ENCODE results near the gene SERPINB3.
"Not testable (repeated sequence)": the region's sequence is repeated elsewhere in the genome, so short reads cannot be mapped to it uniquely, and the experiment has no call there.

The SERPINB3 gene

GRCh38 chr18:63648241-63648640 lies 13.5 kb downstream of the SERPINB3 start:
- FAIRE-seq (no peak), DNase-seq (ENCODE audit: insufficient read length, low spot score) (no peak)

GRCh38 chr18:63646936-63647335 lies 14.8 kb downstream of the SERPINB3 start:
- DNase-seq (ENCODE audit: insufficient read length, low spot score): no peak
- no peak for FAIRE-seq

DNA sequence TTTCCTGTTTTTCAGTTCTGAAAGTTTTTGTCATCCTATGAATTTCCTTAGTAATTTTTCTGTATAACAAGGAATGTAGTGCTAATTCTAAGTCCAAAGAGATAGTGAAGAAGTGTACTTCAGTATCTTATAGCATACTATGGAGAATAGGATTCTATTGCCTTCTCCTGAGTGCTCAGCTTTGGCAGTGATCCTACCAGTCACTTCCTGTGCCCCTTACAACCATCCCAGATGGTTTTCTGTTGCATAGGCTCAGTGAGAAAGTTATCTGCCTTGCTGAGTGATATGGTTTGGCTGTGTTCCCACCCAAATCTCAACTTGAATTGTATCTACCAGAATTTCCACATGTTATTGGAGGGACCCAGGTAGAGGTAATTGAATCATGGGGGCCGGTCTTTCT lies 17.0 kb downstream of the SERPINB3 start:
- DNase-seq (ENCODE audit: insufficient read length, low spot score); FAIRE-seq: not testable (repeated sequence)

DNA sequence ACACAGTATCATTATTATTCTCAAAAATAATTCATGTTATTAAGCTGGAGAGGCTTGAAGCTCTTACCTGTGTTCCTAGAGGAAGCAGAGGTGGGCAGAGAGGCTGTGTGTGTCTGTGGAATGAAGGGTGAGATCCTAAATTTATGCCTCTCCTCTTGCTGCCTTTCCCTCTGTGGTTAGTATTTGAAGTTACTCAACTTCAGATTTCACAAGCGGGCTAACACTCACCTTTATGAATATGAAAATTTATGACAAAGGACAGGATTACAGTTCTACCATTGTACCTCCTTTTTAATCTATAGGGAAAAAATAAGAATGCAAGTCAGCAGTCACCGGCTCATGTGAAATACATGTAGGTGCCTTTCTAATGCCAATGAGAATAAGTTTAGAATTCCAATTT lies 17.6 kb downstream of the SERPINB3 start, which contains the start of gene SERPINB4:
TSS of gene SERPINB4 (minus strand) at position 115 of the 400 bp plus-strand sequence. CDS start 679 bp downstream, outside the sequence.
- FAIRE-seq: not testable (repeated sequence)

DNA sequence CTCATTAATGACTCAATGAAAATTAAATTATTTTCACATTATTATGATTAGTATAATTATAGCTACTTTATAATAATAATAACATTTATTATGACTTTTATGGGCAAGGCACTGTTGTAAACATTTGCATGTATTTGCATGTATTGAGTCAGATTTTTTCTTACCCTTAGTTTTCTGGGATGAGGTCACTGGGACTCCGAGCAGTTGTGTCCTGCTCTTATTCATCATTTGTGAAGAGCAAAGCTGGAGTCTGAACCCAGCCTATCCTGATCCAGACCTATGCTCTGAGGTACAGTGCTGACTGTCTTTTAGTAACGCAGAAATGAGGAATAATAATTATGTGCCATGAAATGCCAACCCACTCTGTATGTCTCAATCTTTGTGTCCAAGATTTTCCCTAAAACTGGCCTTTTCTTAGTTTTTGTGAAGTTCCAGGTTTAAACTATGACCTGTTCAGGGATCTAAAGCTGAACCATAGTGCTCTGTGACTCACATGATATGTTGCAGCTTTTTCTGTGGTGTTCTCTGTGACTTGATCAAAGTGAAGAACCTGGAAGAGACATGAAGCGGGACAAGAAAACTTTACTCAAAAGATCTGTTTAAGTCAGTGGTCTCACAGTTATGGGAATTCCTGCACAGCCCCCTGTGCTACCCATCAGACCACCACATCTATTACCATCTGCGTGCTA lies 18.9 kb downstream of the SERPINB3 start:
- DNase-seq (ENCODE audit: insufficient read length, low spot score); FAIRE-seq: not testable (repeated sequence)

More for the DNA sequence above, 17.6 kb downstream of the SERPINB3 start, which contains the start of gene SERPINB4:
- not testable (repeated sequence) for DNase-seq (ENCODE audit: insufficient read length, low spot score)

GRCh38 chr18:63641157-63641680 lies 20.5 kb downstream of the SERPINB3 start:
- not testable (repeated sequence) for DNase-seq (ENCODE audit: insufficient read length, low spot score); FAIRE-seq

GRCh38 chr18:63637703-63638102 lies 24.0 kb downstream of the SERPINB3 start:
- DNase-seq (ENCODE audit: insufficient read length, low spot score): no peak
- FAIRE-seq: no peak

DNA sequence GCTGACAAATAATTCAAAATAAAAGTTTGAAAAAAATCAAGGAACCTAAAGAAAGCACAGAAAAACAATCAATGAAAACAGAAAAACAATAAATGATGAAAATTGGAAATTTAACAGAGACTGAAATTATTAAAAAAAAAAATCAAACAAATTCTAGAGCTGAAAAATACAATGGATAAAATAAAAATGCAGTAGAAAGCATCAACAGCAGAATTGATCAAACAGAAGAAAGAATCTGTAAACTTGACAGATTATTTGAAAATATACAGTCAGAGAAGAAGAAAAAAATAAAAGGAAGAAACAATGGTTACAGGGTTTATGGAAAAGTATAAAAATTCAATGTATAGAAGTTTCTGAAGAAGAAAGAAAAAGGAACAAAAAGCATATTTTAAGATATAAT lies 33.9 kb downstream of the SERPINB3 start:
- DNase-seq (ENCODE audit: insufficient read length, low spot score): no peak
- FAIRE-seq: no peak

DNA sequence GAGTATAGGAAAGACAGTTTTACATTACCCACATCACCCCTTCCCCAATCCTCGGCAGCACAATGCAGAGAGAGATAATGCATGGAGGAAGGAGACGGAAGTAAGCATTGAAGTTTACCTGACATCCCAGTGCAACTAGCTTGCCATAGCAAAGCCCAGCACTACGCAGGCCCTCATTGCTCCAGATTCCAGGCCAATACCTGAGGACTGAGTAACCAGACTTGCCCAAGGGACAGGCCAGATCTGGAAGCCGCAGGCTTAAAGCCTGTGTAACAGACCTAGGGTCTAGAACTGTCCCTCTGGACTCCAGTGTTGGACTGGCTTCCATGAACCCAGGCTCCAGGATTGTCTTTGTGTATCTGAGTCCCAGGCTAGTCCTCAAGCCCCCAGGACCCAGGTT lies 35.3 kb downstream of the SERPINB3 start:
- no peak for FAIRE-seq
- no peak for DNase-seq (ENCODE audit: insufficient read length, low spot score)

- DNase-seq (ENCODE audit: insufficient read length, low spot score) (no peak), FAIRE-seq (no peak)
Measured at GRCh38 chr18:63624863-63625262, 36.8 kb downstream of the SERPINB3 start.

GRCh38 chr18:63619661-63620060 lies 42.0 kb downstream of the SERPINB3 start:
- no peak for FAIRE-seq

GRCh38 chr18:63617915-63618234 lies 43.8 kb downstream of the SERPINB3 start:
- FAIRE-seq (no peak), DNase-seq (ENCODE audit: insufficient read length, low spot score) (no peak)

More at GRCh38 chr18:63619661-63620060, 42.0 kb downstream of the SERPINB3 start:
- no peak for DNase-seq (ENCODE audit: insufficient read length, low spot score)

DNA sequence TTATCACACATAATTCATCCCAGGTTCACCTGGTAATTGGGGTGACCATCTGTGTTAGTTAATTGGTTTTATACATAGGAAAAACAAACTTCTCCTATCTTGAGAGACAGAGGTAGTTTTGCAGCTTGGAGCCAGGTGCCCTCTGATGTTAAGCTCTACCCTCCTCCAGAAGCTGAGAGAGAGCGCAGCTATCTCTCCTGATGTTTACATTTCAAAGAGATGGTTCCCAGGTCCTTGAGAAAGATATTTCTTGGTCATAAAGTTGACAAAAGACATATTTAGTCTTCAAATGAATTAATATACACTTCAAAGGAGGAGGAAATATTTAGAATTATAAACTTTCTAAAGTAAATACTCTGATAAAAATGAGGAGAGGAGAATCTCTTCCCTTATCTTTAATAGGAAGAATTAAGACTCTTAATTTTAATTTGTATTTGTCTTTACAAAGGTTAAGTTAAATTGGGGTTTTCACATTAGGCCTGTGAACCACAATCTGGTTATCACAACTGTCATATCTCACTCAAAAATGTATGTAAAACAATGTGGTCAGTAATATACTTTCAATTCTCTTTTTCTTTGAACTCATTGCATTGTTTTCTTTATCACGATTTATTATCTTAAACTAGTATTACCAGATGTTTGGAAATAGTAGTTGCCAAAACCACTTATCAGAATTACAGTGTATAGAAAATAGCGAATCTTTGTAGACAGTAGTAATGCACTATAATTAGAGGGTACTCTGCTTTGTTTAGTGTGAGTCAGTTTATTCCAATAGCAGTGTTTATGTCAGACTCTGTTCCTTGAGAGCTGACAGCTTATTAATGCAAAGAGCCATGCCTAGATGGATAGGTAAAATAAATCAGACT lies 44.4 kb downstream of the SERPINB3 start:
- DNase-seq (ENCODE audit: insufficient read length, low spot score): no peak
- no peak for FAIRE-seq

DNA sequence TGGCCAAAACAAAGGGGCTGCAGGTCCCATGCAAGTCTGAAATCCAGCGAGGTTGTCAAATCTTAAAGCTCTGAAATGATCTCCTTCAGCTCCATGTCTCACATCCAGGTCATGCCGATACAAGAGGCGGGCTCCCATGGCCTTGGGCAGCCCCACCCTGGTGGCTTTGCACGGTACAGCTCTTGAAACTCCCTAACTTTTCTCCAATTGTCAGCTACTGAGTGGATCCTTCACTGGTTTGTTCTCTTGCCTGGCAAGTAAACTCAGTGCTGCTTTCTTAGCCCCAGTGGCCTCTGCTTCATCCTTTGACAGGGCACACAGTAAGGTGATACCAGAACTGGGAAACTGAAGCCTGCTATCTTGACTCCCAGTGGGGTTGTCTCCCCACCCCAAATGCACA lies 48.3 kb downstream of the SERPINB3 start:
- DNase-seq (ENCODE audit: insufficient read length, low spot score) (no peak), FAIRE-seq (no peak)

DNA sequence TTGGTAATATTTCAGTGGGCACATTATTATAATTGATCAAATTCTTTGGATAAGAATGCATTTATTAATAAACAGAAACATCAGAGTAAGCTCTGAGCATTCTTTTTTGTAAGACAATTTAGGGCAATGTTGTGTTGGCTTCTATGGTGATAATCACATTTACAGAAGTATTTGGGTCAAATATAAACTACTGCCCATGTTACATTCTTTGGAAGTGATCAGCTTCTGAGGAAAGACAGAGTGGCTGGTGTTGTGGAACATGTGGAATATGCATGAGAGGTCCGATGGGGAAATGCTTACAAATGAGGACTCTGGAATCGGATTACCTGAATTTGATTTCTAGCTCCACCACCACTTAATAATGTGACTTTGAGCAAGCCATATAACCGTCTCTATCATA lies 55.2 kb downstream of the SERPINB3 start:
- FAIRE-seq (no peak), DNase-seq (ENCODE audit: insufficient read length, low spot score) (no peak)

All from HTR-8/SVneo (cell line).